Cardiac fibroblast (primary cell): ENCODE measurements around the gene NLGN1.

Experiments
- DNase-seq, 2 donors: peaks; one replicate each; pipeline versions ENCODE4 v3.0.0 to v3.0.0-alpha.2; 2010; ENCODE audit warnings: low read depth in 2 of 2
- H3K4me3 ChIP-seq, 2 donors: replicated peaks in 1 of 2; 1 replicate in 1 of 2; 2 replicates in 1 of 2; pipeline ENCODE4 v1.5.1; 2011; ENCODE audit warnings: low read depth in 2 of 2, low read length in 2 of 2, mild to moderate bottlenecking in 2 of 2, moderate library complexity in 1 of 2
- CTCF ChIP-seq: IDR thresholded peaks from one replicate; pipeline ENCODE4 v1.5.1; 2011; ENCODE audit warnings: low read depth, mild to moderate bottlenecking, low read length, inconsistent platforms

NLGN1 gene

GRCh38 chr3:174191895-174192294, 794.4 kb downstream of the NLGN1 start:
- DNase-seq, result no peak
- no peak overlapping the region for H3K4me3 ChIP-seq
- TF ChIP-seq CTCF, result no peak

GRCh38 chr3:174192471-174192870, 794.9 kb downstream of the NLGN1 start:
- H3K4me3 ChIP-seq, result no peak overlapping the region
- no peak for DNase-seq
- TF ChIP-seq CTCF, result no peak

GRCh38 chr3:174193604-174194003, 796.1 kb downstream of the NLGN1 start:
- DNase-seq, result peak in 1 of 2 donors; percentile 22
- TF ChIP-seq CTCF, result no peak
- no peak overlapping the region for H3K4me3 ChIP-seq

GRCh38 chr3:174197416-174197815, 799.9 kb downstream of the NLGN1 start:
- H3K4me3 ChIP-seq, result no peak overlapping the region
- no peak for TF ChIP-seq CTCF
- no peak for DNase-seq

- no peak for TF ChIP-seq CTCF
- no peak overlapping the region for H3K4me3 ChIP-seq
These were observed 800.7 kb downstream of the NLGN1 start for GRCh38 chr3:174198199-174198598.

GRCh38 chr3:174199696-174200095, 802.2 kb downstream of the NLGN1 start:
- peak in 1 of 2 donors; percentile 7 for DNase-seq
- TF ChIP-seq CTCF, result no peak
- no peak overlapping the region for H3K4me3 ChIP-seq

More at GRCh38 chr3:174198199-174198598, 800.7 kb downstream of the NLGN1 start:
- peak; percentile 8 to 68 for DNase-seq

- H3K4me3 ChIP-seq, result no peak overlapping the region
- no peak for TF ChIP-seq CTCF
- DNase-seq, result no peak
These were observed 804.6 kb downstream of the NLGN1 start for GRCh38 chr3:174202116-174202515.
